WTC11 (cell line): ENCODE measurements around the gene MORN1. TPM values are rescaled to one million over a fixed set of nuclear protein-coding genes. Genes with fewer than 3 reads are reported as not detected.

ENCODE experiments used
- ATAC-seq: fragments of 200-7000 bp; cut with Tn5 transposase; 2 replicates; pipeline ENCODE4 v1.10.0; 2021; ENCODE audit warnings: mild to moderate bottlenecking, moderate library complexity
- CTCF ChIA-PET: fragments of 300-600 bp; sonication (Branson Sonifier 250); formaldehyde crosslinking; loops from one replicate; lab custom pipeline; 2021; ENCODE audit warnings: antibody characterized with exemption; lab: Charles Lee
- POLR2A ChIA-PET: fragments of 350-600 bp; sonication (Branson Sonifier 250); formaldehyde crosslinking; loops from one replicate; lab custom pipeline; 2021; ENCODE audit warnings: antibody characterized with exemption; lab: Charles Lee
- DNase-seq: peaks from one replicate; pipeline ENCODE4 v3.0.0; 2021; ENCODE audit warnings: low spot score
- H3K27ac Mint-ChIP-seq: 2 replicates; pipeline ENCODE4 v1.8.0; 2021; ENCODE audit warnings: mixed read lengths
- H3K27me3 Mint-ChIP-seq: 2 replicates; pipeline ENCODE4 v1.8.0; 2021; ENCODE audit warnings: low read depth, mild to moderate bottlenecking, moderate library complexity, mixed read lengths
- H3K36me3 Mint-ChIP-seq: 2 replicates; pipeline ENCODE4 v1.8.0; 2021; ENCODE audit warnings: mixed read lengths
- H3K4me1 Mint-ChIP-seq: 2 replicates; pipeline ENCODE4 v1.8.0; 2022; ENCODE audit warnings: mixed read lengths
- H3K4me3 Mint-ChIP-seq: 2 replicates; pipeline ENCODE4 v1.8.0; 2021; ENCODE audit warnings: mild to moderate bottlenecking, moderate library complexity, mixed read lengths
- H3K9me3 Mint-ChIP-seq: 2 replicates; pipeline ENCODE4 v1.8.0; 2021; ENCODE audit warnings: mixed read lengths
- ESRRA ChIP-seq: sonication (generic); formaldehyde crosslinking; IDR thresholded peaks from 2 replicates; pipeline ENCODE4 v1.8.1; 2022; ENCODE audit warnings: mild to moderate bottlenecking, missing genetic modification reagents, borderline replicate concordance
- GRHL2 ChIP-seq: fragments of 250-450 bp; sonication (Bioruptor Pico); IDR thresholded peaks from 2 replicates; pipeline ENCODE4 v1.8.0; 2022; ENCODE audit warnings: mild to moderate bottlenecking, moderate library complexity; ENCODE audit not compliant: insufficient replicate concordance, severe bottlenecking
- HMGA2 ChIP-seq: fragments of 250-450 bp; sonication (Bioruptor Pico); IDR thresholded peaks from 2 replicates; pipeline ENCODE4 v1.4.0; 2021; ENCODE audit warnings: mild to moderate bottlenecking, moderate library complexity
- JUN ChIP-seq: sonication (generic); formaldehyde crosslinking; IDR thresholded peaks from 2 replicates; pipeline ENCODE4 v1.8.0; 2023; ENCODE audit warnings: mild to moderate bottlenecking, missing genetic modification reagents
- NR2C2 ChIP-seq: sonication (generic); formaldehyde crosslinking; IDR thresholded peaks from 2 replicates; pipeline ENCODE4 v1.8.0; 2022; ENCODE audit warnings: mild to moderate bottlenecking, missing genetic modification reagents
- TEAD4 ChIP-seq: sonication (generic); formaldehyde crosslinking; IDR thresholded peaks from 2 replicates; pipeline ENCODE4 v1.8.0; 2022; ENCODE audit warnings: mild to moderate bottlenecking, missing genetic modification reagents
- total RNA-seq: library from RNA; stranded (reverse); gene quantifications from 3 replicates; pipeline ENCODE4 v1.2.3, GENCODE V29; 2021
- TF ChIP-seq, protein P1 (sequence below): fragments of 250-450 bp; sonication (Bioruptor Pico); IDR thresholded peaks from 2 replicates; pipeline ENCODE4 v1.9.0; 2021; ENCODE audit warnings: mild to moderate bottlenecking, borderline replicate concordance
- TF ChIP-seq, protein P2 (sequence below): sonication (generic); formaldehyde crosslinking; IDR thresholded peaks from 2 replicates; pipeline ENCODE4 v1.8.1; 2022; ENCODE audit warnings: low read depth, missing genetic modification reagents, borderline replicate concordance
- TF ChIP-seq, protein P3 (sequence below): sonication (generic); formaldehyde crosslinking; IDR thresholded peaks from 2 replicates; pipeline ENCODE4 v1.8.1; 2022; ENCODE audit warnings: mild to moderate bottlenecking, moderate library complexity, missing genetic modification reagents
- TF ChIP-seq, protein P4 (sequence below): fragments of 250-450 bp; sonication (Bioruptor Pico); IDR thresholded peaks from 2 replicates; pipeline ENCODE4 v1.9.0; 2021; ENCODE audit warnings: moderate library complexity, mild to moderate bottlenecking, inconsistent platforms, borderline replicate concordance
- TF ChIP-seq, protein P5 (sequence below): sonication (generic); formaldehyde crosslinking; IDR thresholded peaks from 2 replicates; pipeline ENCODE4 v1.8.0; 2022; ENCODE audit warnings: mild to moderate bottlenecking, missing genetic modification reagents
- TF ChIP-seq, protein P6 (sequence below): sonication (generic); formaldehyde crosslinking; IDR thresholded peaks from 2 replicates; pipeline ENCODE4 v1.8.1; 2023; ENCODE audit warnings: mild to moderate bottlenecking, missing genetic modification reagents, borderline replicate concordance
- TF ChIP-seq, protein P7 (sequence below): sonication (generic); formaldehyde crosslinking; conservative IDR thresholded peaks from 2 replicates; pipeline ENCODE4 v1.8.1; 2022; ENCODE audit warnings: mild to moderate bottlenecking, missing genetic modification reagents

MORN1 gene
- total RNA-seq, 1 experiment from 2014 or later = 14.5 TPM

DNA sequence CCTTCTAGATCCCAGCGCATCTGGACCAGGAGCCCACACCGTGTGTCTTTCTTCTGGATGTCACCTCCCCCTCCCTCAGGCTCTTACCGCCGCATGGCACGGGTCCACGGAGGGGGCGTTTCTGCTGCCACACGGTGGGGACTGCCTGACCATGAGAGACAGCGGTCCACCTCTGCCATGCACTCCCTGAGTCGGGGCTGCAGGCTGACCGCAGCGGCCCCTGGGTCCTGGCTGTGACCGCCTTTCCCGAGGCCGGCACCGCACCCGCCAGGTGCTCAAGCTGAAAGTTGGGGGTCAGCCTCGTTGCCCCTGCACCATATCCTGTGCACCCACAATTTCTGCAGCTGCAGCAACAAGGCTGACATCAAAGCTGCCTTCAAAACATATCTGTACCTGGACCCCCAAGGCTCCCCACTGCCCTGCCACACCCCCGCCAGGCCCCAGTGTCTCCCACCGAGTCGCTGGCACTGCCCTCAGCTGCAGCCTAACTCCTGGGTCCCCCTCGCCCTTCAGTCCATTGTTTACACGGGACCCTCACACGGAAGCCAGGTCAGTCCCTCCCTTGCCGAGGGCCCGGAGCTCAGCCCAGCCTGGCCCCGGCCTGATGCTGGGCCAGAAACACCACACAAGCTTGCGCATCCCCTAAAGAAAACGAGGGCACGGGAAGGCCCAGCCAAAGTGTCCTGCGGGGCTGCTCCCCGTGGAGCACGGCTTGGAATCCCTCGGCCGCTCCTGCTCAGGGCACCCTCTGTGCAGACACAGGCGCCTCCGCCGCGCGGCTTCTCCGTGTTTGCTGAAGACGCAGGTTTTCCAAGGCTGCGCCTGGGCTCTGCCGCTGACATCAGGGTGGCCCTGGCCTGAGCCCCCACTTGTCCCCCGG, 51.9 kb downstream of the MORN1 start (continued):
- TF ChIP-seq, protein P1, sequence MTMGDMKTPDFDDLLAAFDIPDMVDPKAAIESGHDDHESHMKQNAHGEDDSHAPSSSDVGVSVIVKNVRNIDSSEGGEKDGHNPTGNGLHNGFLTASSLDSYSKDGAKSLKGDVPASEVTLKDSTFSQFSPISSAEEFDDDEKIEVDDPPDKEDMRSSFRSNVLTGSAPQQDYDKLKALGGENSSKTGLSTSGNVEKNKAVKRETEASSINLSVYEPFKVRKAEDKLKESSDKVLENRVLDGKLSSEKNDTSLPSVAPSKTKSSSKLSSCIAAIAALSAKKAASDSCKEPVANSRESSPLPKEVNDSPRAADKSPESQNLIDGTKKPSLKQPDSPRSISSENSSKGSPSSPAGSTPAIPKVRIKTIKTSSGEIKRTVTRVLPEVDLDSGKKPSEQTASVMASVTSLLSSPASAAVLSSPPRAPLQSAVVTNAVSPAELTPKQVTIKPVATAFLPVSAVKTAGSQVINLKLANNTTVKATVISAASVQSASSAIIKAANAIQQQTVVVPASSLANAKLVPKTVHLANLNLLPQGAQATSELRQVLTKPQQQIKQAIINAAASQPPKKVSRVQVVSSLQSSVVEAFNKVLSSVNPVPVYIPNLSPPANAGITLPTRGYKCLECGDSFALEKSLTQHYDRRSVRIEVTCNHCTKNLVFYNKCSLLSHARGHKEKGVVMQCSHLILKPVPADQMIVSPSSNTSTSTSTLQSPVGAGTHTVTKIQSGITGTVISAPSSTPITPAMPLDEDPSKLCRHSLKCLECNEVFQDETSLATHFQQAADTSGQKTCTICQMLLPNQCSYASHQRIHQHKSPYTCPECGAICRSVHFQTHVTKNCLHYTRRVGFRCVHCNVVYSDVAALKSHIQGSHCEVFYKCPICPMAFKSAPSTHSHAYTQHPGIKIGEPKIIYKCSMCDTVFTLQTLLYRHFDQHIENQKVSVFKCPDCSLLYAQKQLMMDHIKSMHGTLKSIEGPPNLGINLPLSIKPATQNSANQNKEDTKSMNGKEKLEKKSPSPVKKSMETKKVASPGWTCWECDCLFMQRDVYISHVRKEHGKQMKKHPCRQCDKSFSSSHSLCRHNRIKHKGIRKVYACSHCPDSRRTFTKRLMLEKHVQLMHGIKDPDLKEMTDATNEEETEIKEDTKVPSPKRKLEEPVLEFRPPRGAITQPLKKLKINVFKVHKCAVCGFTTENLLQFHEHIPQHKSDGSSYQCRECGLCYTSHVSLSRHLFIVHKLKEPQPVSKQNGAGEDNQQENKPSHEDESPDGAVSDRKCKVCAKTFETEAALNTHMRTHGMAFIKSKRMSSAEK (CRISPR knock-in tag) = no peak
- TF ChIP-seq, protein P2, sequence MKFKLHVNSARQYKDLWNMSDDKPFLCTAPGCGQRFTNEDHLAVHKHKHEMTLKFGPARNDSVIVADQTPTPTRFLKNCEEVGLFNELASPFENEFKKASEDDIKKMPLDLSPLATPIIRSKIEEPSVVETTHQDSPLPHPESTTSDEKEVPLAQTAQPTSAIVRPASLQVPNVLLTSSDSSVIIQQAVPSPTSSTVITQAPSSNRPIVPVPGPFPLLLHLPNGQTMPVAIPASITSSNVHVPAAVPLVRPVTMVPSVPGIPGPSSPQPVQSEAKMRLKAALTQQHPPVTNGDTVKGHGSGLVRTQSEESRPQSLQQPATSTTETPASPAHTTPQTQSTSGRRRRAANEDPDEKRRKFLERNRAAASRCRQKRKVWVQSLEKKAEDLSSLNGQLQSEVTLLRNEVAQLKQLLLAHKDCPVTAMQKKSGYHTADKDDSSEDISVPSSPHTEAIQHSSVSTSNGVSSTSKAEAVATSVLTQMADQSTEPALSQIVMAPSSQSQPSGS (CRISPR knock-in tag) = no peak

DNA sequence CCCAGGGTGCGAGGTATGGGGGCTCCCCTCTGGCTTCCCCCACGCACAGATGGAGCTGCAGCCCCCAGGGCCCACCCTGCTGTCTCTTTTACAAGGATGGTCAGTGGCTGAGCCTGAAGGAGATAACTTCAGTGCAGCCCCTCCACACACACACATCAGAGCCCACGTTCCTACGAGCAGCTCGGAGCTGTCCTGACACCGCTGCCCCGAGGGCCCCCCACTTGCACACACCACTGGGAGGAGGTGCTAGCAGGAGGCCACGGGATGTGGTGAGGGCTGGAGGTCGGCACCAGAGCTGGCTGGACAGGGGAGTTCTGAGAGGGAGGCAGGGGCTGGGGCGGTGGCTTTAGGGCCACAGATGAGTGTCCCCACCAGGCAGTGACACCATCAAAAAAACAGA, 53.9 kb downstream of the MORN1 start:
- DNase-seq (no peak), ATAC-seq (no peak)
- no peaks in the 10 kb centered on the region; the same call in 1 of the 2 replicates for H3K27me3 Mint-ChIP-seq
- no peaks in the 10 kb centered on the region for H3K4me1 Mint-ChIP-seq
- no peaks in the 10 kb centered on the region for H3K36me3 Mint-ChIP-seq
- no peak overlapping the region for H3K4me3 Mint-ChIP-seq
- CTCF ChIA-PET = interaction anchor here (0.5 to 1.5 kb wide), 4 partner anchors 22 to 1433 kb away, joined by 3 to 4 read pairs (median 4); partner anchors contain the start of gene FAAP20
- H3K9me3 Mint-ChIP-seq = no peaks in the 10 kb centered on the region
- no peak overlapping the region for H3K27ac Mint-ChIP-seq
- TF ChIP-seq, protein P3, sequence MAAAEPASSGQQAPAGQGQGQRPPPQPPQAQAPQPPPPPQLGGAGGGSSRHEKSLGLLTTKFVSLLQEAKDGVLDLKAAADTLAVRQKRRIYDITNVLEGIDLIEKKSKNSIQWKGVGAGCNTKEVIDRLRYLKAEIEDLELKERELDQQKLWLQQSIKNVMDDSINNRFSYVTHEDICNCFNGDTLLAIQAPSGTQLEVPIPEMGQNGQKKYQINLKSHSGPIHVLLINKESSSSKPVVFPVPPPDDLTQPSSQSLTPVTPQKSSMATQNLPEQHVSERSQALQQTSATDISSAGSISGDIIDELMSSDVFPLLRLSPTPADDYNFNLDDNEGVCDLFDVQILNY (CRISPR knock-in tag) = no peak
- TF ChIP-seq, protein P4, sequence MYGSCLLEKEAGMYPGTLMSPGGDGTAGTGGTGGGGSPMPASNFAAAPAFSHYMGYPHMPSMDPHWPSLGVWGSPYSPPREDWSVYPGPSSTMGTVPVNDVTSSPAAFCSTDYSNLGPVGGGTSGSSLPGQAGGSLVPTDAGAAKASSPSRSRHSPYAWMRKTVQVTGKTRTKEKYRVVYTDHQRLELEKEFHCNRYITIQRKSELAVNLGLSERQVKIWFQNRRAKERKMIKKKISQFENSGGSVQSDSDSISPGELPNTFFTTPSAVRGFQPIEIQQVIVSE (CRISPR knock-in tag) = no peak
- no peak for TF ChIP-seq HMGA2
- TF ChIP-seq, protein P5, sequence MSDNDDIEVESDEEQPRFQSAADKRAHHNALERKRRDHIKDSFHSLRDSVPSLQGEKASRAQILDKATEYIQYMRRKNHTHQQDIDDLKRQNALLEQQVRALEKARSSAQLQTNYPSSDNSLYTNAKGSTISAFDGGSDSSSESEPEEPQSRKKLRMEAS = no peak
- TF ChIP-seq, protein P6, sequence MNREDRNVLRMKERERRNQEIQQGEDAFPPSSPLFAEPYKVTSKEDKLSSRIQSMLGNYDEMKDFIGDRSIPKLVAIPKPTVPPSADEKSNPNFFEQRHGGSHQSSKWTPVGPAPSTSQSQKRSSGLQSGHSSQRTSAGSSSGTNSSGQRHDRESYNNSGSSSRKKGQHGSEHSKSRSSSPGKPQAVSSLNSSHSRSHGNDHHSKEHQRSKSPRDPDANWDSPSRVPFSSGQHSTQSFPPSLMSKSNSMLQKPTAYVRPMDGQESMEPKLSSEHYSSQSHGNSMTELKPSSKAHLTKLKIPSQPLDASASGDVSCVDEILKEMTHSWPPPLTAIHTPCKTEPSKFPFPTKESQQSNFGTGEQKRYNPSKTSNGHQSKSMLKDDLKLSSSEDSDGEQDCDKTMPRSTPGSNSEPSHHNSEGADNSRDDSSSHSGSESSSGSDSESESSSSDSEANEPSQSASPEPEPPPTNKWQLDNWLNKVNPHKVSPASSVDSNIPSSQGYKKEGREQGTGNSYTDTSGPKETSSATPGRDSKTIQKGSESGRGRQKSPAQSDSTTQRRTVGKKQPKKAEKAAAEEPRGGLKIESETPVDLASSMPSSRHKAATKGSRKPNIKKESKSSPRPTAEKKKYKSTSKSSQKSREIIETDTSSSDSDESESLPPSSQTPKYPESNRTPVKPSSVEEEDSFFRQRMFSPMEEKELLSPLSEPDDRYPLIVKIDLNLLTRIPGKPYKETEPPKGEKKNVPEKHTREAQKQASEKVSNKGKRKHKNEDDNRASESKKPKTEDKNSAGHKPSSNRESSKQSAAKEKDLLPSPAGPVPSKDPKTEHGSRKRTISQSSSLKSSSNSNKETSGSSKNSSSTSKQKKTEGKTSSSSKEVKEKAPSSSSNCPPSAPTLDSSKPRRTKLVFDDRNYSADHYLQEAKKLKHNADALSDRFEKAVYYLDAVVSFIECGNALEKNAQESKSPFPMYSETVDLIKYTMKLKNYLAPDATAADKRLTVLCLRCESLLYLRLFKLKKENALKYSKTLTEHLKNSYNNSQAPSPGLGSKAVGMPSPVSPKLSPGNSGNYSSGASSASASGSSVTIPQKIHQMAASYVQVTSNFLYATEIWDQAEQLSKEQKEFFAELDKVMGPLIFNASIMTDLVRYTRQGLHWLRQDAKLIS (CRISPR knock-in tag) = no peak
- no peak for TF ChIP-seq NR2C2 (CRISPR knock-in tag)
- no peak for TF ChIP-seq JUN
- TF ChIP-seq ESRRA = no peak
- no peak for TF ChIP-seq TEAD4 (CRISPR knock-in tag)
- no peak for TF ChIP-seq GRHL2 (CRISPR knock-in tag)
- TF ChIP-seq, protein P7, sequence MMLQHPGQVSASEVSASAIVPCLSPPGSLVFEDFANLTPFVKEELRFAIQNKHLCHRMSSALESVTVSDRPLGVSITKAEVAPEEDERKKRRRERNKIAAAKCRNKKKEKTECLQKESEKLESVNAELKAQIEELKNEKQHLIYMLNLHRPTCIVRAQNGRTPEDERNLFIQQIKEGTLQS = no peak
- TF ChIP-seq, all 79 proteins: peak for 0
- POLR2A ChIA-PET = no interaction called here
